ELR (cell line): ENCODE measurements around the gene ACOD1.
"Not testable (repeated sequence)": the region's sequence is repeated elsewhere in the genome, so short reads cannot be mapped to it uniquely, and the experiment has no call there.

Experiments
- DNase-seq: peaks from one replicate; pipeline ENCODE4 v3.0.0-alpha.2; 2015; ENCODE audit warnings: low read depth

Gene ACOD1

DNA sequence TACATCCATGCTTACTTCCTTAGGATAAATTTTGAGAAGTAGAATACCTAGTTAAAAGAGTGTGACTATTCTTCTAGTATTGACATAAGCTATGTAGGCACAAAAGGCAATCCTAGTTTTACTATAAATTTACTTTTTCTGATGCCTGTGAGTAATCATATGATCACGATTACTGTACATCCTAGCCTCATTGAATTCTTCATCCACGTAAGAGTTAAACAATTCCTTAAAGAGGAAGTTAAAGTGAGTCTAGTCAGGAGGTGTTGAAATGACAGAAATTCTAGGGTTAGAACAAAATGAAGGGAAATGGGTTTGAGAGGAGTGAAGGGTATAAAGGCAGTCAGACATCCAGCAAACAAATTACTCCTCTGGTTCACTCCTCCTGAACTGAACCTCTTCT lies at the start of gene ACOD1:
Gene ACOD1 (plus strand): TSS at position 363 of the 400 bp plus-strand sequence. CDS start 48 bp downstream, outside the sequence.
- DNase-seq: peak; percentile 79

DNA sequence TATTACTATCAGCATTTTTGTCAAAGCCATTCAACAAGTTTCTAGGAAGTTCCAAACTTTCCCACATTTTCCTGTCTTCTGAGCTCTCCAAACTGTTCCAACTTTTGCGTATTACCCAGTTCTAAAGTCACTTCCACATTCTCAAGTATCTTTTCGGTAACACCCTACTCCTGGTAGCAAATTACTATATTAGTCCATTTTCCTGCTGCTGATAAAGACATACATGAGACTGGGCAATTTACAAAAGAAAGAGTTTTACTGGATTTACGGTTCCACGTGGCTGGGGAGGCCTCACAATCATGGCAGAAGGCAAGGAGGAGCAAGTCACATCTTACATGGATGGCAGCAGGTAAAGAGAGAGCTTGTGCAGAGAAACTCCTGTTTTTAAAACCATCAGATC lies 49.2 kb upstream of the ACOD1 start:
- DNase-seq: not testable (repeated sequence)

DNA sequence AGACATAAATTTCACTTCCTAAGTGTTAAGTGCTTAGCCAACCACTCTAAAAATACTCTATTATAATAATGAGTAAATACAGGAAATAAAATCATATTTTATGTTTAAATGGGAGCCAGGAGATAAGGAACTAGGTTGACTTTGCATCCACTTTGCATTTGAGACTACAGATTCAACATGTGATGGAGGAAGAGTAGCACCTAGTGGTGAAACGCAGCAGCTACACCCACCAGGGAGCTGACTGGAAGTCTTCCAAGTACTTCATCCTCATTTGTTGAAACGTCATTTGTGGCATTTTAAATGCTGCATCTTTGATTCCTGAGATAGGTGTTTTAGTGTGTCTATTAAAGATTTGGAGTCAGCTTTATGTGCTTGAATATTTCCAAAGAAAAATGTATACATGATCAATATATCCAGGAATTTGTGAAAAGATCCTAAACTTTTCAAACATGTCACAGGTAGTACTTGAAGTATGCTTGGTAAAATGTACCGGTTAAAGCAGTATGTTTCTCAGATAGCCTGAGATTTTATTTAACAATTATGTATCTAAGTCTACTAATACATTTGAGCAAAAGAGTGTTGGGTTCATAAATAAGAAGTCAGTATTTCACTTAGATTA lies 44.7 kb upstream of the ACOD1 start:
- DNase-seq: peak; percentile 82

DNA sequence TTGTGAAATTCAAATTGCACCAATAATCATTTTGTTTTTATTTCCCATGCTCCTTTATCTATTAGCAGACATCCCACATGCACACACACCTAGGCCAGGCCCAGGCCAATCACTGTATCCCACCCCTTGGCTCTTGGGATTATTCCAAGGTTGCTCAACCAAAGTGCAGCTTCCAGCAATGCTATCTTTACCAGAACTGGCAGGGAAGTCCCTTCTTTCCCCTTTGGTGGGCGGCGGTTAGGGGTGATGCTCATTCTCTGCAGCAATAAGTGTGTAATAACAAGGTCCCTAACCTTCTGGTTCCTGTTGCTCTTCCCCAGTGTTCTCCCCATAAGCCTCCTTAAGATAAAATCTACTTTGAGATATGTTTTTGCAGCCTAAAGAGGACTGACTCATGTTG lies 43.8 kb upstream of the ACOD1 start:
- no peak for DNase-seq

DNA sequence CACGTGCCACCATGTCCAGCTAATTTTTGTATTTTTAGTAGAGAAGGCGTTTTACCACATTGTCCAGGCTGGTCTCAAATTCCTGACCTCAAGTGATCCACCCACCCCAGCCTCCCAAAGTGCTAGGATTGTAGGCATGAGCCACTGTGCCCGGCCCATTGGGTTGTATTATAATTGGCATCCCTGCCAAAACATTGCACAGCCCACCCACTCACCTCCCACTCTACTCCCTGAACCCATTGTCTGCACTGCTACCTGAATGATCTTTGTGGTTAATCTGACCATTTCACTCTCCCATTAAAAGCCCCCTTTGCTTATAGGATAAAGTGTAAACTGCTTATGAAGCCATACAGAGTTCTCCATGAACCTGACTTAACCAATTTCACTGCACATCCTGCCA lies 35.8 kb upstream of the ACOD1 start:
- DNase-seq: no peak

DNA sequence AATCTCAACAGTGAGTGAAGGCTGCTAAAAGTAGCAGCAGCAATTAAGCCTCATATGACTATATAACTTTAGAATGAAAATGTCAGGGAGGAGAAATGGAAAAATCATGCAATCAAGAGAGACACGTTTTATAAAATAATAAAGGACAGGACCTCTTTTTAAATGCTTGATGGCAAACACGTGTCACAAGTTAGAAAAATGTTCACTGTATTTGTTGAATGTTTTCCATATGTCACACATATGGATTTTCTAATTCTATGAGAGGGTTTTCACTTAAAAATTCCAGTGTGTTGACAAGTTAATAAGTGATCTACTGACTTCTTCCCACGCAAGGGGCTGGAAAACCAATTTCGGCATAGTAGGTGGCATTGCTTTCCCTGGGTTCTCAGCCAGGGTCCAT lies 34.4 kb upstream of the ACOD1 start:
- no peak for DNase-seq

DNA sequence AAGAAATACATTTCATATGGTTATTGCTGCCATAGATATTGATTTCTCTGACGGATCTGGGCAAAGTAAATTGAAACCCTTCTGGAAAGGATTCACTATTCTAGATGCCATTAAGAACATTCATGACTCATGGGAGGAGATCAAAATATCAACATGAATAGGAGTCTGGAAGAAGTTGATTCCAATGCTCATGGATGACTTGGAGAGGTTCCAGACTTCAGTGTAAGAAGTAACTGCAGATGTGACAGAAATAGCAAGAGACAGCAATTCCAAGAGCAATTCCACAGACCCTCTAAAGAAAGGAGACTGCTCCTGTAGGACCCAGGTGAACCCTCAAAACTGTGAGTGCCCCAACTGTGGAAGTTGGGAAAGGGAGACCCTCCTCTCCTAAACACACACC lies 31.2 kb upstream of the ACOD1 start:
- no peak for DNase-seq

DNA sequence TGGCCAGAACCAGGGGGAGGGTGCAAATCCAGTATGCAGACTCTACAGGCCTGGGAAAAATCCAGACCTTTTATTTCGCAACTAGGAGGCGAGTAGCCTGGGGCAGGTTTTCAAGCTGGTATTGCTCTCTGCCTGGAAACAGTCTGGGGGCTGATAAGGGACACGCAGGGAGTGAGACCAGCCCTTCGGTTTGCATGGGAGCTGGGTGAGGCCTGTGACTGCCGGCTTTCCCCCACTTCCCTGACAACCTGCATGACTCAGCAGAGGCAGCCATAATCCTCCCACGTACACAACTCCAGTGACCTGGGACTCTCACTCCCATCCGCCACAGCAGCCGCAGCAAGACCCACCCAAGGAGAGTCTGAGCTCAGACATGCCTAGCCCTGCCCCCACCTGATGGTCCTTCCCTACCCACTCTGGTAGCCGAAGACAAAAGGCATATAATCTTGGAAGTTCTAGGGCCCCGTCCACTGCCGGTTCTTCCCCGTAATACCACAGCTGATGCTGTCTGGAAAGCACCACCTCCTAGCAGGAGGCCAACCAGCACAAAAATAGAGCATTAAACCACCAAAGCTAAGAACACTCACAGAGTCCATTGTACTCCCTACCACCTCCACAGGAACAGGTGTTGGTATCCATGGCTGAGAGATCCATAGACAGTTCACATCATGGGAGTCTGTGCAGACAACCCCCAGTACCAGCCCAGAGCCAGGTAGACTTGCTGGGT lies 30.4 kb upstream of the ACOD1 start:
- not testable (repeated sequence) for DNase-seq

DNA sequence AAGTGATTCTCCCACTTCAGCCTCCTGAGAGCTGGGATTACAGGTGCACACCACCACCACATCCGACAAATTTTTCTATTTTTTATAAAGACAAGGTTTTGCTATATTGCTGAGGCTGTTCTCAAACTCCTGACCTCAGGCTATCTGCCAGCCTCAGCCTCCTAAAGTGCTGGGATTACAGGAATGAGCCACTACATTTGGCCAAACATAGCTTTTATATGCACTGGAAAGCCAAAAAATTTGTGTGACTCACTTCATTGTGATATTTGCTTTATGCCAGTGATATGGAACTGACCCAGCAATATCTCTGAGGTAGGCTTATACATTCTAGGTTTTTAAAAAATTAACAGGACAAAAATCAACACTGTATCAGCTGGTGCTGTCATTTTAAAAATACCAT lies 26.8 kb upstream of the ACOD1 start:
- DNase-seq: no peak

DNA sequence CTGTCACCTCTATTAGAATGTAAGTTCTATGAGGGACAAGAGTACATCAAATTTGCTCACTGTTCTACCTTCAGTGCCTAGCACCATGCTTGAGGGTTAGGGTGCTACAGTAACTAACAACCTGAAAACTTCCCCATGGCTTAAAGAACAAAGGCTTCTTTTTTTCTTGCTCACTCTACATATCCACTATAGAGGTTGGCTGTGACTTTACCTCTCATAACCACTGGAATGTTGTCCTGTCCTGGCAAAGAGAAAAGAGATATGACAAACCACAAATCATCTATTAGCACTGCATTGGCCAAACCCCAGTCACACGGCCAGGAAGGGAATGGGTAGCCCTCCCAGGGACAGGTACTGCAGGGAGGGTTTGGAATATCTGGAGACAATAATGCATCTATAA lies 23.2 kb upstream of the ACOD1 start:
- DNase-seq: no peak

DNA sequence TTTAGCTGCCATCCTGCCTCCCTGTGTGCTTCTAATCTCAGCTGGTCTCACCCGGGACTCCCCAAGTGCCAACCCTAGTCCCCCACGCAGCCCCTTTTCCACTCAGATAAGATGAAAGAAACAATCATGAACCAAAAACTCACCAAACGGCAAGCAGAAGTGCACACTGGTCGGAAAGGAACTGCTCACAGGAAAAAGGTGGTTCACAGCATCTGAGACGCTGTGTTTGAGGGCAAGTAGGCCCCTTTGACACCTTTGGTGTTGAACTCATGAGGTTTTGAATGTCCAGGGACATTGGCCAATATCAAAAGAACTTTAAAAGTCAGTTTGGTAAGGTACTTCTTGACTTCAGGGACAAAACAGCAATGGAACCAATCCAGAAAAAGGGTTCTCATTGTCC lies 20.4 kb upstream of the ACOD1 start:
- no peak for DNase-seq

DNA sequence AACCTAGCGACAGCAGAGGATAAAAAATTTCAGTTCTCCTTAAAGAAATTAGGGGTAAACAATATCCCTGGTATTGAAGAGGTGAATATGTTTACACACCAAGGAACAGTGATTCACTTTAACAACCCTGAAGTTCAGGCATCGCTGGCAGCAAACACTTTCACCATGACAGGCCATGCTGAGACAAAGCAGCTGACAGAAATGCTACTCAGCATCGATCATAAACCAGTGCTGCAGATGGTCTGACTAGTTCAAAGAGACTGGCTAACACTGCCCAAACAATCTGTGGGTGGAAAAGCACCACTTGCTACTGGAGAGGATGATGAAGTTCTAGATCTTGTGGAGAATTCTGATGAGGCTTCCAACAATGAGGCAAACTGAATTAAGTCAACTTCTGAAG lies 19.9 kb upstream of the ACOD1 start:
- DNase-seq: no peak

DNA sequence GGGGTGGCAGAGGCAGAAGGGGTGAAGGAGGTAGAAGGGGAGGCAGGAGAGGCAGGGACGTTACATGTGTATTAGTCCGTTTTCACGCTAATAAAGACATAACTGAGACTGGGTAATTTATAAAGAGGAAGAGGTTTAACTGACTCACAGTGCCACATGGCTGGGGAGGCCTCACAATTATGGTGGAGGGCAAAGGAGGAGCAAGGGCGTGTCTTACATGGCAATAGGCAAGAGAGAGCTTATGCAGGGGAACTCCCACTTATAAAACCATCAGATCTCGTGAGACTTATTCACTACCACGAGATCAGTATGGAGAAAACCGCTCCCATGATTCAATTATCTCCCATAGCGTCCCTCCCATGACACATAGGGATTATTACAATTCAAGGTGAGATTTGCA lies 19.0 kb upstream of the ACOD1 start:
- no peak for DNase-seq

DNA sequence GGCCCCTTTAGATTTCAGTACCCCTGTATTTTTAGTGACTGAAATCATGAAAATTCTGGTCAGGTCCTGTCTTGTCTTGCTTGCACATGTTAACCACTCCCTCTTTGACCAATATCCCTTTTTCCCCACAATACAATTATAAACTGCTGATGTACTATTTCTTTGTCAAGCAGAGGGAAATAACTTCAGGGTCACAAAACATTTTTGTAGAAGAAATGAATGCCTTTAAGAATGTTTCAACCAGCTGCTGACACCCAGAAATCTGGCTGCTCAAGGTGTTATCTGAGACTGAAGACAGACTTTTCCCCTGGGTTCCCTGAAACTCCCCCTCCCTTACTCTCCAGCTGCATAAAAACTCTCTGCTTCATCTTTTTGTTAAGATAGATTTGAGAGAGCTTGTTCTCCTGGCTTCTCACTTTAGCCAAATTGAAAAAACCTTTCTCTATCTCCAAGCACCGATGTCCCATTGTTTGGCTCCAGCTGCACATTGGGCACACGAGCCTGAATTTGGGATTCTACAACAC lies 18.4 kb upstream of the ACOD1 start:
- DNase-seq: no peak

DNA sequence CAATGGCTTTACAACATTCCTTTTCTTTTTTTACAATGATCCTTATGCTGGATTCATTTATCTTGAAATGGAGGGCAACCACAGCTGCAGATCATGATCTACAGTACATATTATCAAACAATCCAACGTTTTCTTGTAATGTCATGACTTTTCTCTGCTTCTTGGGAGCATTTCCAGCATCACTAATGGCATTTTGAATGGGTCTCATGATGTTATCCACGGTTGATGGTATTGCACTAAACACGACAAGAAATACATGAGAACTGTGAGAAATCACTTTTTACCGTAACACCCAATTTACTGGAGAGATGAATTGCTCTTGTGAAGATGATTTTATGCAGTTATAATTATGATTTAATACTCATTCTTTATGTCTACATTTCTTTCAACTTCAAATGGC lies 16.2 kb upstream of the ACOD1 start:
- DNase-seq: no peak

DNA sequence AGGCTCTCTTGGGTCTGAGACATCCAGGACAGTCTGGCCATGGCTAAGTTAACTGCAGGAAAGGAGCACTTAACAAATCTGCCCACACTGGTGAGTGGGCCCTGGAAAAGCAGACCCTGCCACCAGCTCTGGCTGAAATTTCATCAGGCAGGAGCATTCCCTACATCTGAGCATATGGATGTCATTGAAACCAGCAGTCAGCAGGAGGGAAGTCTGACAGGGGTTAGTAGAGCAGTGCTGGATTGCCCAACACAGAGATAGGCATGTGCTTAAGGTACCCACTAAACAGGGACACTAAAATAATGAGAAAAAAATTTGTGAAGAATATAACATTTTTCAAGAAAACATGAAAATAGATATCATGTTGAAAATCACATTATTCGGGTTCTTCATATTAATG lies 13.6 kb upstream of the ACOD1 start:
- DNase-seq: no peak

DNA sequence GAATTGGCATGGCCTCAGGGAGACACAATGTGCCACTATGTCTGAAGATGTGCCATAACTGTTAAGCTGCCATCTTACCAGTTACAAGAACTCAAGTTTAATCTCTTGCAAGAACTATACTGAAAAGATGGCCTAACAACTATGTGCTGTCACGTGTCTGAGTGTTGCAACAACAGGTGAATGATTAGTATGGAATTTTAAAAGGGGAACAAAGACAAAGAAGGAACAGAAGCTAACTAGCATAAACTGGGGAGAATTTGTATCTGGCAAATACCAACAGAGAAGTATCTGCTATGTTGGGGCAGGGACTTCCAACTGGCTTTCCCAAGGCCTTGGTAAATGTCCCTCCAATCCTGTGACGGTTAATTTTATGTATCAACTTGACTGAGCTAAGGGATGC lies 11.5 kb upstream of the ACOD1 start:
- DNase-seq: peak; percentile 27

DNA sequence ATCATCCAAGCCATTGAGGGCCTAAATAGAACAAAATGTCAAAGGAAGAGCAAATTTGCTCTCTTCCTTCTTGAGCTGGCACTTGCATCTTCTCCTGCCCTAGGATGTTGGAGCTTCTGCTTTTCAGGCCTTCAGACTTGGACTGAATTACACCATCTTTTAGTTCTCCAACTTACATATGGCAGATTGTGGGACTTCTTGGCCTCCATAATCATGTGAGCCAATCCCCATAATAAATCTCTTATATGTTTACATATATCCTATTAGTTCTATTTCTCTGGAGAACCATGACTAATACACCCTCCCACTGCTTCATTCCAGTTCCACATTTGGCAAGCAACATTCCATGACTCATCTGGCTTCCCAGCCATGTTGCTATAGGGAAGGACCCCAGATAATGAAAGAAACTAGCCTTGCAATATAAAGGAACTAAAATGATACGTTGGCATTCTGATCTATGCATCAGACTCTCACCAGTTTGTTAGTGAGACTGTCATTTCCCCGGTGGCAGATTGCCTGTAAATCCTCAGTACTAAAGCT lies 11.0 kb upstream of the ACOD1 start:
- DNase-seq: peak; percentile 96

DNA sequence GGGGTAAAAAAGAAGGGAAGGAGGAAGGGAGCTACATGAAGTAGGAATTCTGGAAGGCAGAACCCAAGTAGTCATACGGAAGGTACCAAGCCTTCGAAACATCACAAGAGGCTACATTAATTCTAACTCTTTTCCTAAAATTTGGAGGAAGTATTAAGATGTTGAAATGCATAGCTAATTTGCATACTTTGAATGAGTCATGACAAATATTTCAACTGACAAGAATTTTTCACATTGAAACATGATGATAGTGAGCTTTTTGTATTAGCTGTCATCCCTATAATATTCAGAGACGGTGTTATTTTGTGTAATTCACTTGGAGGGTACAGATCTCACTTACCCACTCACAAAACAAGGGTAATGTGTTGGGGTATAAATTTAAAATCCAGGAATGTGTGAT lies 9.1 kb upstream of the ACOD1 start:
- peak; percentile 64 for DNase-seq

DNA sequence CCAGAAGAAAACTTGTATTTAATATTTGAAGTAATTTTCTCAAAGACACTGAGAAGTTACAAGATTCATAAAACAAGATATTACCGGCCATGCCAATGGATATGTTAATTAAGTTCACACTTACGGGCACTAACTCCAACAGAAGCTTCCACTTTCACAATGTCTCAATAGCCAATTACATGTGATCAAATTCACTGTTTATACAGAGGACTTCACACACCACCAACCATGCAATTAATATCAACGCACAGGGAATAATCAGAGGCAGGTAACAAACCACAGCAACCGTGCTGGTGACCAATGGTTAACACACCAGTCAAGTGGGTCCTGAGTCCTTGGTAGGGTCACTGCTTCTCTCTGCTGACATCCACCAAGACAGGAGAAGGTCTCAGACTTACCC lies 5.9 kb upstream of the ACOD1 start:
- no peak for DNase-seq

DNA sequence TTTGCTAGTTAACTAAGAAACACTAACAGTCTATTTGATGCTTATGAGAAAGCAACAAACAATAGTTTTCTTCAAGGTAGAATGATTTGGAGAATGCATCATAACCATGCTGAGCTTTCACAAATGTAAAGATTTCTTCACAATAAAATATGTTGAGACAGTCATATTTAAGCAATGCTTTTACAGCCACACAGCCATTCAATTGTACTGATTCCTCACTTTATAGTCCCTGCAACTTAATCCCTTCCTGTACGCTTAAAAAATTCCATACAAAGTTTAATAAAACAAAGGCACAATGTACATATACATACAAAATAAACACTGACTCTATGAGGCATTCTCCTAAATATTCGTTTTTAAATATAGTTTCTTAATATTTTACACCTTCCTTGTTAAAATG lies 4.7 kb upstream of the ACOD1 start:
- DNase-seq: no peak

DNA sequence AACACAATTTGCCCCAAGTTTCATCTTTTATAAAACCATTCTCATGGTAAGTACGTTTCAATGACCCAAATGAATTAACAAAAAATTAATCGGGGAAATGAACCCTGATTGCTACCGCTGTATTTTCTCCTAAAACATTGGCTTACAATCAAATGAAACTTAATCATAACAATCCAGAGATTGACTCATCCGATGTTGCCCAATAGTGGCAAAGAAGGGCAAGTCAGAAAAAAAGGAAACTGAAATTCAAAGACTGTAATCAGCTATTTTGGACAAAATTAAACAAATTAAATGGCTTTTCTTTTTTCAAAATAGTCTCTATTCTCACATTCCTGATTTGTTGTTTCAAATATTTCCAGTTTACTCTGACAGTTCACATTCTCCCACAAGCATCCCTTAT lies 3.9 kb upstream of the ACOD1 start:
- peak; percentile 81 for DNase-seq

DNA sequence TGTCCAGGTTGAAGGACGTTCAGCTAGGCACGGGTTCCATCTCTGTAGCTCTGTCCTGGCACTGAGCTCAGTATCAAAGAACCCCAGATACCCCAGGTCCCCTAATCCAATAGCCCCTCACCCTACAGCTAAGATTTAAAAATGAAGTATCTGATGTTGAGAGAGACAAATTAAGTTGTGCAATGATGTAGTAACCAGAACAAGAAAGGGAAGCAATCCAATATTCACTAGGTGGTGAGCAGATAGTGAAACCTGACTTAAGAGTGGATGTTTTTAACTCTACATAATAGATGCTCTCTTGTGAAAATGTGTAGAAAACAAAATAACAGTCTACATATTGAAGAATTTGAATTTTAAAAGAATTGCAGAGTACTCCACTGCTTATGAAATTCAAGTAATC lies 1.8 kb downstream of the ACOD1 start:
- no peak for DNase-seq

DNA sequence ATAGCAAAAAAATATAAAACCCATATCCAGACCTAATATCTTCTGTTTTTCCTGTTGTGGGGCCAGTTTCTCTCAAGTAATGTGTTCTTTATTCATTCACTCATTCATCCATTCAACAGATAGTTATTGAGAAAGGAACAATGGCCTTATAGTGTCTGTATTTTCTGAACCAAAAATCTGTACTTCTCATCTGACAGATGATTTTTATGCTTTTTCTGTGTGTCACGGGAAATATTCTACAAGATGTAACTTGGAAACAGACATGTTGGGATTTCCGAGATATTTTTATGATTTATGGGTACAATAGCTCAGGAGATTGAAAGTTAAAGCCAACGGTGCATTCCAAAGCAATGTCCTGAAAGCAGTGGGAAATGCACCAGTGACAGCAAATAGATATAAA lies 5.7 kb downstream of the ACOD1 start:
- no peak for DNase-seq
